MM.1S (cell line): ENCODE data around the gene HOMER2.

Experiments used
- DNase-seq: peaks from one replicate; pipeline ENCODE4 v3.0.0-alpha.2; 2015
- H2AFZ ChIP-seq: fragments of 300-600 bp; sonication (generic); 2 replicates; pipeline ENCODE4 v1.6.0; 2016; ENCODE audit warnings: antibody characterized with exemption, low read length
- H3F3A ChIP-seq: fragments of 300-600 bp; sonication (generic); 2 replicates; pipeline ENCODE4 v1.6.1; 2016; ENCODE audit warnings: mild to moderate bottlenecking, antibody characterized with exemption, low read length, moderate library complexity, mixed read lengths; ENCODE audit not compliant: insufficient read depth
- H3K27ac ChIP-seq: fragments of 300-600 bp; sonication (generic); 2 replicates; pipeline ENCODE4 v1.5.1; 2016; ENCODE audit warnings: mild to moderate bottlenecking, low read length
- H3K27me3 ChIP-seq: fragments of 300-600 bp; sonication (generic); replicated peaks from 2 replicates; pipeline ENCODE4 v1.6.0; 2016; ENCODE audit warnings: low read length; ENCODE audit not compliant: insufficient read depth
- H3K36me3 ChIP-seq: fragments of 300-600 bp; sonication (generic); replicated peaks from 2 replicates; pipeline ENCODE4 v1.6.1; 2016; ENCODE audit warnings: mild to moderate bottlenecking, low read length, mixed read lengths; ENCODE audit not compliant: insufficient read depth
- H3K4me1 ChIP-seq: fragments of 300-600 bp; sonication (generic); 2 replicates; pipeline ENCODE4 v1.6.1; 2016; ENCODE audit warnings: low read length, mixed read lengths
- H3K4me2 ChIP-seq: fragments of 300-600 bp; sonication (generic); 2 replicates; pipeline ENCODE4 v1.6.0; 2016; ENCODE audit warnings: low read depth, low read length
- H3K4me3 ChIP-seq: fragments of 300-600 bp; sonication (generic); 2 replicates; pipeline ENCODE4 v1.5.1; 2016; ENCODE audit warnings: low read length, mixed read lengths
- H3K79me2 ChIP-seq: fragments of 300-600 bp; sonication (generic); 2 replicates; pipeline ENCODE4 v1.6.1; 2016; ENCODE audit warnings: mixed run types, low read length, mixed read lengths
- H3K9ac ChIP-seq: fragments of 300-600 bp; sonication (generic); 2 replicates; pipeline ENCODE4 v1.6.1; 2016; ENCODE audit warnings: low read length, mixed read lengths
- H3K9me2 ChIP-seq: fragments of 300-600 bp; sonication (generic); replicated peaks from 2 replicates; pipeline ENCODE4 v1.6.1; 2016; ENCODE audit warnings: mild to moderate bottlenecking, low read length, mixed read lengths; ENCODE audit not compliant: insufficient read depth
- H3K9me3 ChIP-seq: fragments of 300-600 bp; sonication (generic); replicated peaks from 2 replicates; pipeline ENCODE4 v1.6.1; 2016; ENCODE audit warnings: mild to moderate bottlenecking, low read length, mixed read lengths; ENCODE audit not compliant: insufficient read depth
- H4K20me1 ChIP-seq: fragments of 300-600 bp; sonication (generic); 2 replicates; pipeline ENCODE4 v1.6.1; 2016; ENCODE audit warnings: mild to moderate bottlenecking, low read length, moderate library complexity, mixed read lengths; ENCODE audit not compliant: insufficient read depth
- CTCF ChIP-seq: fragments of 300-600 bp; sonication (generic); IDR thresholded peaks from 2 replicates; pipeline ENCODE4 v1.5.1; 2016; ENCODE audit warnings: antibody characterized with exemption, low read length, mixed read lengths
- EZH2 ChIP-seq: fragments of 300-600 bp; sonication (generic); optimal IDR thresholded peaks from 2 replicates; pipeline ENCODE3; 2017; ENCODE audit warnings: low read depth, mild to moderate bottlenecking, antibody characterized with exemption, low read length, mixed read lengths
- EZH2phosphoT487 ChIP-seq: fragments of 300-600 bp; sonication (generic); IDR thresholded peaks from 2 replicates; pipeline ENCODE4 v1.6.1; 2018; ENCODE audit warnings: antibody characterized with exemption, low read length

The HOMER2 gene

GRCh38 chr15:82968066-82968465 is 15.5 kb upstream of the HOMER2 start:
- Histone ChIP-seq H3K9ac (no peak overlapping the region), H3K79me2 (no peaks in the 10 kb centered on the region), H3K27ac (no peak overlapping the region), H3K9me3 (no peaks in the 10 kb centered on the region), H3K4me2 (no peak overlapping the region), H3K4me3 (no peak overlapping the region), H4K20me1 (no peaks in the 10 kb centered on the region), H3K27me3 (no peaks in the 10 kb centered on the region), H3K9me2 (no peaks in the 10 kb centered on the region), H3K36me3 (no peaks in the 10 kb centered on the region), H2AFZ (no peak overlapping the region), H3F3A (0 out of 2 replicates have a peak, but pooled peaks cover 5% of the 10 kb centered on the region), H3K4me1 (peaks cover 14% of the 10 kb centered on the region)
- DNase-seq, result no peak
- no peak for TF ChIP-seq CTCF
- no peak for TF ChIP-seq EZH2phosphoT487
- TF ChIP-seq EZH2, result no peak

- H3K9me3 ChIP-seq, result no peaks in the 10 kb centered on the region
- no peak overlapping the region for H3K4me3 ChIP-seq
- 0 out of 2 replicates have a peak, but pooled peaks cover 3% of the 10 kb centered on the region for H3F3A ChIP-seq
- H3K27me3 ChIP-seq, result no peaks in the 10 kb centered on the region
- no peaks in the 10 kb centered on the region for H4K20me1 ChIP-seq
- no peak overlapping the region for H3K9ac ChIP-seq
- TF ChIP-seq EZH2, result no peak
- no peak for TF ChIP-seq CTCF
- TF ChIP-seq EZH2phosphoT487, result no peak
- H3K4me1 ChIP-seq, result peaks cover 8% of the 10 kb centered on the region
- no peak overlapping the region for H2AFZ ChIP-seq
- H3K4me2 ChIP-seq, result no peak overlapping the region
- peak; percentile 73 for DNase-seq
- no peaks in the 10 kb centered on the region for H3K36me3 ChIP-seq
- peak overlapping the region; percentile 9; the same call in 1 of the 2 replicates for H3K27ac ChIP-seq
- H3K9me2 ChIP-seq, result no peaks in the 10 kb centered on the region
- no peaks in the 10 kb centered on the region for H3K79me2 ChIP-seq
Measured at GRCh38 chr15:82966671-82967071, 14.2 kb upstream of the HOMER2 start.

- no peaks in the 10 kb centered on the region for H4K20me1 ChIP-seq
- H2AFZ ChIP-seq, result no peak overlapping the region
- H3K4me2 ChIP-seq, result no peak overlapping the region
- 0 out of 2 replicates have a peak, but pooled peaks cover 3% of the 10 kb centered on the region for H3F3A ChIP-seq
- no peaks in the 10 kb centered on the region for H3K27me3 ChIP-seq
- H3K9me2 ChIP-seq, result no peaks in the 10 kb centered on the region
- H3K9ac ChIP-seq, result no peak overlapping the region
- no peak overlapping the region for H3K4me3 ChIP-seq
- DNase-seq, result no peak
- H3K4me1 ChIP-seq, result peaks cover 8% of the 10 kb centered on the region
- H3K79me2 ChIP-seq, result no peaks in the 10 kb centered on the region
- H3K9me3 ChIP-seq, result no peaks in the 10 kb centered on the region
- H3K27ac ChIP-seq, result no peak overlapping the region
- no peaks in the 10 kb centered on the region for H3K36me3 ChIP-seq
- TF ChIP-seq EZH2phosphoT487, result no peak
- TF ChIP-seq CTCF, result no peak
- no peak for TF ChIP-seq EZH2
Measured at GRCh38 chr15:82964890-82965289, 12.4 kb upstream of the HOMER2 start.
